Stimulated activated CD8-positive, alpha-beta memory T cell treated with anti-CD3 and anti-CD28 coated beads, Interleukin-15, amount 100 ng/mL, for 24 hours (primary cell): ENCODE results near the gene LAMB2.

Experiments
- DNase-seq: peaks from one replicate; pipeline ENCODE4 v3.0.0-alpha.2; 2020; ENCODE audit warnings: low read depth

Gene LAMB2

DNA sequence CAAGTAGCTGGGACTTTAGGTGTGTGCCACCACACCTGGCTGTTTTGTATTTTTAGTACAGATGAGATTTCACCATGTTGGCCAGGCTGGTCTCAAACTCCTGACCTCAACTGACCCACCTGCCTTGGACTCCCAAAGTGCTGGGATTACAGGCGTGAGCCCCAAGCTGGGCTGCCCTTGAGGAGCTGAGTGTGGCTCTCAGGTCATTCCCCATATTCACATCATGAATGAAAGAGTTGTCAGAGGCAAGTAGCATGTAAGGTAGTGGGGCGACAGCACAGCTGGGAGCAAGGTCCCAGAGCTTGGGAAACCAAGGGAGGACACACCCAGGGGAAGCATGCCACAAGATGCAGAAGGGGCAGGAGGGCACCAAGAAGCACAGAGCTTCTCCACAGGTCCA, 28.3 kb upstream of the LAMB2 start:
- DNase-seq: no peak

DNA sequence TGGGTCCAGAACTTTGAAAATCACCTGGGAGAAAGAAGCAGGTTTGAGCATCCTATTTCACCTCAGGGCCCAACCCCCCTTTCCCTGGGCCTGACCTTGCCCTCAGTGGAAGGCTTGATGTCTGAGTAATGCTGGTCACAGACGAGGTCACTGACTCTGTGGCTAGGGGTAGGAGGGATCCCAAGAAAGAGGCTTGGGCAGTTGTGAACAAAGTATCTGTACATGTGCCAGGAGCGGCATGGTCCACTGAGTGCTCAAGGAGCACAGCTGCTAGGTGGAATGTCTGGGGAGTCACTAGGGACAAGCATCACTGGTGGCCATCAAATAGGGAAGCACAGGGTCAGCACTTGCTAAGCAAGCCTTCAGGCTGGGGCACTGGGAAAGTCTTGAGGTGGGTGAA, 25.9 kb upstream of the LAMB2 start:
- DNase-seq: no peak

DNA sequence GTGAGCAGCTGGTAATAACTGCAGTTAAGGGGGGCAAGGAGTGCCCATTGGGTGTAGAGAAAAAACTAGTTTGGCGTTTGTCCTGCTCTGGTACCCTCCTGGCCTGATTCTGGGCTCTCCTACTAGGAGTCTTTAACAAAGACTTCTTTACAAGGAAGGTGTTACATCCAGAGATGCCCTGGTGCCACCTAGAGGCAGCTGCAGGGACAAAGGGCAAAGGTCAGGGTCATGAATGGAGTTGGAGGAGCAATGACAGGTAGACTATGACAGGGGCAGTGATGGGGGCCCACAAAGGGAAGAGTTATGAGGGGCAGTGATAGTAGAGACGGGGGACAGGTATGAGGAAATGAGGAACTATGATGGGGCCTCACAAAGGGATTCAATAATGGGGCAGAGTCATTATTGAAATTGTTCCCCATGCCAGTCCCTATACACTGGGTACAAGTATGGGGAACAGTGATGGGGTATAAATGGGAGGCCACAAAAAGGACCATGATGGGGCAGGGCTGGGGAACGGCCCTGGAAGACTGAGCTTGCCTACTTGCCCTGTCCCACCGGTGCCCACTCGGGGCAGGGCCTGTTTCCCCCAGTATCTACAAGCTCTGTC, 25.4 kb upstream of the LAMB2 start:
- DNase-seq: no peak

DNA sequence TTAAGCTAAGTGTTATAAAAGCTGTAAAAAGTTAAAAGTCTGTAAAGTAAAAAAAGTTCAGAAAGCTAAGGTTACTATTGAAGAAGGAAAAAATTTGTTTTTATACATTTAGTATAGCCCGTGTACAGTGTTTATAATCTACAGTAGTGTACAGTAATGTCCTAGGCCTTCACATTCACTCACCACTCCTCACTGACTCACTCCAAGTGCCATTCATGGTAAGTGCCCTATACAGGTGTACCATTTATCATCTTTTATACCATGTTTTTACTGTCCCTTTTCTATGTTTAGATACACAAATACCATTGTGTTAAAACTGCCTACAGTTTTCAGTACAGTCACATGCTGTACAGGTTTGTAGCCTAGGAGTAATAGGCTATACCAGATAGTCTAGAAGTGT, 24.4 kb upstream of the LAMB2 start:
- no peak for DNase-seq

DNA sequence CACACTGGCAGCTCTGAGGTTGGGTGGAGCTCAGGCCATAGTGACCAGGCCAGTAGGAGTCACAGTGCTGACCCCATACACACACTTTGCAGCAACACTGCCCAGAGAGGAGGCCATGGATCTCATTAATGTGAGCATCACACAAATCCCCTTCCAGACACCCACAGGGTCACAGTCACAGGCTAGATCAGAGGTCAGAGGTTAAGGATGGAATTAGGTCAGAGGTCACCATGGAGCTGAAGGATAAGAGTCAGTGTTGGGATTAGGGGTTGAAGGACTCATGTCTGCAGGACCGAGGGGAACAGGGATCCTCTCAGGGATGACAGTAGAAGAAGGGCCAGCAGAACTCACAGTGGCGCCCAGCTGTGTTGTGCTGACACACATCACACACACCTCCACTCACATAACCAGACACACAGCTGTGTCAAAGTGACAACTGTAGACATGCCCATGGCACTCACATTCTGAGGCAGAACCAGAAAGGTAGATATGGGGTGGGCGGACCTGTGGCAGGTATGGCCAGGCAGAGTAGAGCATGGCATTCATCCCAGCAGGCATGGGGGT, 20.6 kb upstream of the LAMB2 start:
- no peak for DNase-seq

DNA sequence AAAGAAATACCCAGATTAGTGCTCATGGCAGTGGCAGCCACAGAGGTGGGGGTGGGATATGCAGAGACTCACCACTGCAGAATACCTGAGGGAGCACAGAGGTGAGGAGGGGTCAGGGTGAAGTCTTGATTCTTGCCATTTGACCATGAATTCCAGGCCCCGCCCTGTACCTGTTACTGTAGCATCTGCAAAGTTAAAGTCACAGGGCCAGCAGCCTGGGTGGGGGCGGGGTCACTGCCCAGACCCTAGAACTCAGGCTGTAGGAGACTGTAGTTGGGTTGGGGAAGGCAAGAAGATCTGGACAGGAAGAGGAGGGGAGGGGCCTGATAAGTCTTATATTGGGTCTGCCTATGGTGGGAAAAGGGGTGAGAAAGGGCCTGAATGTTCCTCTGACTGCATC, 18.8 kb upstream of the LAMB2 start:
- no peak for DNase-seq

DNA sequence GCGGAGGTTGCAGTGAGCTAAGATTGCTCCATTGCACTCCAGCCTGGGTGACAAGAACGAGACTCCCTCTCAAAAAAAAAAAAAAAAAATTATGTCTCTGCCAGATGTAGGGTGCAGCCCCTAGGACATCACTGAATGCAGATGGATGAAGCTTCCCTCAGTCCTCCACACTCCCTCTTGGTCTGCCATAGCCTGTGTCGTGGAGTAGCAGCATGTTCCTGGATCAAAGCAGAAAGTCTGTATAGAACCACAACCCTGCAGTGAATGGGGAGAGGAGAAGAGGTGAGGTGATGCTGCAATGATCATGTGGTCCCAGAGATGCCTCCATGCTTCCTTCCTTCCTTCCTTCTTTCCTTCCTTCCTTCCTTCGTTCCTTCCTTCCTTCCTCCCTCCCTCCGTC, 15.3 kb upstream of the LAMB2 start:
- no peak for DNase-seq

DNA sequence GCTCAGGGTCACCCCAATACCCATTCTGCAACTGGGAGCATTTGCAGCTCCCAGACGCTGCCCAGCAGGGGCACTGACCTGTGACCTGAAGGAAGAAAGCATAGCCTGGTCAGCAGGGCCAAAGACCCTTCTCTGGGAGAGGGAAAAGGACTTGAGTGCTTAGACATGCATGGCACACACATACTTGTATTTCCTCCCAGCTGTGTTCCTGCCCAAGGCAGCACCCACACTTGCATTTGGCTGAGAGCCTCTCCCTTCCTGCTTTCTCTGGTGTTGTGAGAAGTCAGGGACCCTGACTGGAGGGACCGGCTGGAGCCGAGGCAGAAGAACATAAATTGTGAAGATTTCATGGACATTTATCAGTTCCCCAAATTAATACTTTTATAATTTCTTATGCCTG, 7.2 kb upstream of the LAMB2 start:
- no peak for DNase-seq

DNA sequence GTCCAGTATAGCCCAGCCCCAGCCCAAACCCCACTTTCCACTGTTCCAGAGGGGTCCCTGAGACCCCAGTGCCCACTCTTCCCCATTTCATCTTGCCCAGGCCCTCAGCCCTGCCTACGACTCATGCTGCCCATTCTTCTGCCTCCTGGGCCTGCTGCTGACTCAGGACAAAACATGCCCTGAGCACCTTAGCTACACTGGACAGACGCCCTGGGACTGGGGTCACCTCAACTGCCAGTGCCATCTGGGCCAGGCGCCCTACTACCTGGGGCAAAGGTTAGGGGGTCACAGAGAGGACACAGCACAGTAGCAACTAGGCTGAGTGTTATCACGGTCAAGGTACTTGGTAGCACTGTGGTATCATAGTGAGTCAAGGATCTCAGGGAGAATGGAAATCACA, 2.6 kb upstream of the LAMB2 start:
- DNase-seq: no peak

DNA sequence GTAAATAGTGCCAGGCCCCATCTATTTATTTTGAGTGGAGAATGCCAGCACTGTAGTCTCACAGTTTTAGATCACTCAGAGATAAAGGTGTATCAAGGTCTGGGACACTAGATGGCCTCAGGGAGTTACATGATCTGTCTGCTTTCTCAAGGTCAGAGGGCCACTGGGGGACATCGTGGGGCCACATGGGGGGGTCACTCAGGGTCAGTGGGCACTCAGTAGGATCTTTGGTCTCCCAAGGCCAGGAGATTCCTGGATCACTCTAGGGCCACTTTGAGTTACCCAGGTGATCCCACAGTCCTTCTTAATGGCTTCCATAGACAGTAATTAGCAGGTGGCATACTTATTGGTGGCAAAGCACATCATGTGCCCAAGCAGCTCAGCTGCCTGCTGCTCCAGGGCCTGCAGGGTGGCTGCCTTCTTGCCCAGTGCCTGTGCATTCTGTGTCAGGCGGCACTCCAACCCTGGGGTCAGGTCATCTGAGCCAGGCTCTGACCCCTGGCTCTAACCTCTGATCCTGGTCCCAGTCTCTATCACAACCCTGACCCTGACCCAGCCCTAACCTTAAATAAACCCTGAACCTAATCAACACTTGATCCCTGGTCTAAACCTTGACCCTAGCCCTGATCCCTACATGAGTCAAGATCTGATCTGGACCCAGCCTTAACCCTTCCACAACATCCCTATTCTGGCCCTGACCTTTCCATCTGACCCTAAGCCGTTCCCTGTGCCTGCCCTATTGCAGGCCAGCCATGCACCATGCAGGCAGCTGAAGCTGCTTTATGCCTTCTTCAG, 1.8 kb upstream of the LAMB2 start:
- no peak for DNase-seq

DNA sequence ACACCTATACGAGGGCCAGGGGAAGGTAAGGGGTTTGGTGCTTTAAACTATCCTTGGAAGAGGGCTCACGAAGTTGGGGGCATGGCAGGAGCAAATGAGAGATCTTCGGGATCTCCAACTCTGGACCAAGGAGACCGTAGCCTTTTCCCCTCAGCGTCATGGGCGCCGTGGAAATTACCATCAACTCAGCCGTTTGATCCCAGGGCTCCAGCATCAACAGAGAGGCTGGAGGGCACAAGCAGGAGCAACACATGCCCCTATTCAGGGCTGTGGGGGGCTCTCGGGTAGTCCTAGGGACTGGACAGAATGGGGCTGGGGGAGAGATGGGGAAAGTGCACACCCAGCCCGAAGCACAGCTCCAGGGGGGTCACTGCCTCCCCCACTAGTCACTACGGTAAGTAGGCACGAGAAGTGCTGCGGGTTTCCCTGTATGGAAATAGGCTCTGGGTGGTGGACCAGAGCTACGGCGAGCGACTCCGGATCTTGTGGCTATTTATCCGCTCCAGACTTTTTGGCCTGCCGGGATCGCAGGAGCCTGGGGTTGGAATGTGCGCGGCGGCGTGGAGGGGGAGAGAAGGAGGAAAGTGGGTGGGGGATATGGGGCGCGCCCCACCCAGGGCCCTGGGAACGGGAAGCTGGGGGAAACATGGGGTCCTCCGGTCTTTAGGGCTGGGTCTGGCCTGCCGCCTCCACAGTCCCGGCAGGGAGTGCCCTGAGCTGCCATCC, 539 bp upstream of the LAMB2 start:
- DNase-seq: no peak

DNA sequence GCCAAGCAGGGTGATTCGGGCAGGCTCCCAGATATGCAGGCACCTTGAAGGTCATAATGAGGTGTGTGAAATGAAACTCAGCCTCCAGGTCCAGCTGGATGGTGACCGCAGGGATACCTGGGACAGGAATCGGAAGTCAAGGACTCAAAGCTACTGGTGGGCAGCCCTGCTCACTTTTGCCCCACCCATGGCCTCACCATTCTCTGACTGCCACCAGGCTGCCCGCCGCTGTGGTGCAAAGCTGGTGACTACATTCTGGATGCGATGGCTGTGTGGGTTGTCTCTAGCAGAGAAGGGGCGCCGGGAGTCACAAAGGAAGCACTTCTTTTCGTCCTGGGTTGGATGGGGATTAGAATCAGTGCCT, 795 bp downstream of the LAMB2 start:
- no peak for DNase-seq

DNA sequence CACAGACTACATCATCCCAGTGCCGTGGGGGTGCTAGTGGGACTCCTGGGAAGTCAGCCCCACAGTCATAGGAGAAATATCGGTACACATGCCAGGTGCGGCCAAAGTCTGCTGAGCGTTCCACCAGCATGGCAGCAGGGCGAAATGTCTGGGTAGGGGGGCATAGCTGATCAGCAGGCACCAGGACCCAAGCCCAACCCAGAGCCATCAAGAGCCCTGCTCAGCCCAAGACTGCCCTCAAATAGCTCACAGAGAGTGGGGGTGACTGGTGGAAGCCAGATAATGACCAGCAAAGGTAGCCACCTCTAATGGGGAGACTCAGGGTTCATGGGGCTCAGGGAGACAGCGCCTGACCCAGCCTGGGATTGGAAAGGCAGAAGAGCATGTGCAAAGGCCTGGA, 1.3 kb downstream of the LAMB2 start:
- no peak for DNase-seq

DNA sequence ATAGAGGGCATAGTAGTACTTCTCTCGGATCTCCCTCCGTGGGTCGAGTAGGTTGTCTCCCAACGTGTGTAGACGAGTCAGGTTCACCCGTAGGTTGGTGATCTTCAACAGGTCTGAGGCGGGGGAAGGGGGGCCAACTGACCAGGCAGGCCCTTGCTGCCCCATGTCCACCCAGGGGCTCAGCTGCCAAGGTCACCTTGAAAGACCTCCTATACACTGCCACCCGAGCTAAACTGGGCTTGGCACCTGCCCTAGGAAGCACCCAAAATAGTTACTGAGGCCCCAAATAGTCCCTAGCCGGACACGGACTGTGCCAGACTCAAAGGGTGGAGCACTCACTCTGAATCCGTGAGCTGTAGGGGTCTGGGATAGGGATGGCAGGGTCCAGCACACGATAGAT, 1.8 kb downstream of the LAMB2 start:
- no peak for DNase-seq

DNA sequence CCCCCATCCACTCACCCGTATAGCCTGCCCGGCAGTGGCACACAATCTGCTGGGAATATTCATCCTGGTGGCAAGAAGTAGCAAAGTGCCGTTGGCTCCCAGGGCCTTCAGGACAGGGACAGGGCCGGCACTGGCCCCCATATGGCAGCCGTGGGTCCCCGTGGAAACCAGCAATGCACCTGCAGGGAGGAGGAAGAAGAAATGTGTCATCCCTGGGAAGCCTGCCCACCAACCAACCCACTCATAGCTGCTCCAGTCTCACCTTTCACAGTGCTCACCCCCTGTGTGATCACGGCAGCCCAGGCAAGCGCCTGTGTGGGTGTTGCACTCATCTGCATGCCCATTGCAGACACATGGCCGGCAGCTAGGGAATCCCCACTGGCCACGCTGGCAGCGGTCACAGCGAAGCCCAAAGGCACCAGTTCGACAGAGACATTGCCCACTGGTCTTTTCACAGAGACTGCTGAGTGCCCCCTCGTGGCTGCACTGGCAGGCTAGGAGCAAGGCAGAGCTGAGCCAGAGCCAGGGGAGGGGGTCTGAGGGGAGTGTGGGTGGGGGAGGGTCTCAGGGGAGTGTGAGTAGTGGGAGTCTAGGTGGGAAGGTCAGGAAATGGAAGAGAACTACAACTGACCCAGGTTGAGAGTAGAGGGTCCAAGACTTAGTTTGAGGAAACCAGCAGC, 7.7 kb downstream of the LAMB2 start:
- no peak for DNase-seq

DNA sequence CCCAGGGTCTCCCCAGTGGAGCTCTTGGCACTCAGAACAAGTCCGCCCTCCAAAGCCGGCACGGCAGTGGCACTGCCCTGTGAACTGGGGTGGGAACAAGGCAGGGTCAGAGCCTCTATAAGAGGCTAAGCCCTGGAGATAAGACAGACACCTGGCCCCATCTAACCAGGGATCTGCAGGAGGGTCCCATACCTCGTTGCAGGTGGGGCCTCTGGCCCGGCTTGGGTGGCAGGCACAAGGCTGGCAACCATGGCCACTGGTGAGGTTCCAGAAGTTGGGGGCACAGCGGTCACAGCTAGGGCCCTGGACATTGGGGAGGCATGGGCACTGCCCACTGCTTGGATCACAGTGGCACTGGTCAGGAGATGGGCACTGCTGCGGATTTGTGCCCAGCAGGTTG, 8.6 kb downstream of the LAMB2 start:
- no peak for DNase-seq

DNA sequence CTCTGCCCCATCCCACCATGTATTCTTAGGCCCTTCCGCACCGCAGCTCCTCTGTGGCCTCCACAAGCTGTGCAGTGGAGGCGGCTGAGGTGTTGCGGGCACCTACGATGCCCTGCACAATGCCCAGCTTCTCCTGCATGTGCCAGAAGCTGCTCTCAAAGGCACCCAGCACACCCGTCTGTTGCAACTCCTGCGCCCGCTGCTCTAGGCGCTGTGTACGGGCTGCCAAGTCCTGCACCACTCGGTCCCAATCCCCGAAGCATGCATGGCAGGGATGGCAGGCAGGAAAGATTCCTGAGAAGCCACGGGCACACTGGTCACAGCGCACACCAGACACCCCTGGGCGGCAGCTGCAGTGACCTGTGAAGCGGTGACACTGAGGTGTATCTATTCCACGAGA, 9.2 kb downstream of the LAMB2 start:
- no peak for DNase-seq

DNA sequence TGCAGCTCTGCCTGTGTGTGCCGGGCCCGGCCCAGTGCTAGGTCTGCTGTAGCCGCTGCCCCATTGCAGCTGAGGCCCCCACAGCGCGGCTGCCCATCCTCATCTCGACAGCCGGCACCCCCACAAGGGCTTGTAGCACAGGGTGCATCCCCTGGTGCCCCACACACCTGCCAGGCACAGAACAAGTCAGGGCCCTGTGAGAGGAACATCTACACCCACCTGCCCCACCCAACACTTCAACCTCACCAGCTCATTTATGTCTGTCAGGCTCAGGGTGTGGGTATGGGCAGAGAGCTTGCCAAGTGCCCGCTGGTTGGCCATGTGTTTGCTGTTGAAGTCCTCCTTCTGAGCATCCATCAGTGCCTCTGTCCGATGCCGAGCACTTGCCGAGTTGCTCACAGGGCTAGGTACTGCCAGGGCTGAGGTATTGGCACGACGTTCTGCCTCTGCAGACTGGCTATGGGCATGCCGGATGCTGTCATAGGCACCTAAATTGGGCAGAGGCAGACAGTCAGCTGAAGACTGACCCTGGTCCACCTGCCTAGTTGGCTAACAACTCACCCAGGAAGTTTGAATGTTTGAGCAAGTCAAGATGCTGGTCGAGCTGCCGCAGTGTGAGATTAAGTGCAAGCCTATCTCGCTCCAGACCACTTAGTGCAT, 9.8 kb downstream of the LAMB2 start:
- DNase-seq: no peak

DNA sequence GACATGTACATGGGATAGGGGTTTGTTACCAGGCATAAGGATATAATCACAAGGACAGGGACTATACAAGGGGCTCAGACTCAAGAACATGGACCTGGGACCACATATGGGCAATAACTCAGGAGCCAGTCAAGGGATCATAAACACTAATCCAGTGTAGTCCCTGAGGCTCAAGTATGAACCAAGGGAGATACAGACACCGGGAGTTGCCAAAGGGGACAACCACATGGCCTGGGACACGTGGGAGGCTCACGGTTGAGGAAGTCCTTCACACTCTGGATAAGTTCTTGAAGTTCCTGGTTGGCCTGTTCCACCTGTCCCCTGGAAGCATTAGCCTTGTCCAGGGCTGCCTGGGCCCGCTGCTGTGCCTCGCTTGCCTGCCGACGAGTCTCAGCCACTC, 10.4 kb downstream of the LAMB2 start:
- no peak for DNase-seq

DNA sequence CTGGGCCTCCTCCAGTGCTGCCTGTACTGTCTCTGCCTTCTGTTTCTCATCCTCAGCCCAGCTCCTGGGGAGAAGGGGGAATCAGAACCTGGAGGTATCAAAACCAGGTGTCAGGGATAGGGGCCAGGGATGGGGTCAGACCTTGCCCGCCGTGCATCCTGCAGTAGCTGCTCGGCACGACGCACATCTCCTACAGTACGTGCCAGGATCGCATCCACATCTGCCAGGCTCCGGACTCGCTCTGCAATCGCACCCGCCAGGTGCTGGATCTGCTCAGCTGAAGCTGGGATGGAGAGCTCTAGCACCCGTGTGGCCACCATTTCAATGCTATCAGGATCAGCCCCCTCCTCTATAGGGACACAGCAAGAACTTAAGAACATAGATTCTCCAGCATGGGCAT, 10.8 kb downstream of the LAMB2 start:
- DNase-seq: no peak

DNA sequence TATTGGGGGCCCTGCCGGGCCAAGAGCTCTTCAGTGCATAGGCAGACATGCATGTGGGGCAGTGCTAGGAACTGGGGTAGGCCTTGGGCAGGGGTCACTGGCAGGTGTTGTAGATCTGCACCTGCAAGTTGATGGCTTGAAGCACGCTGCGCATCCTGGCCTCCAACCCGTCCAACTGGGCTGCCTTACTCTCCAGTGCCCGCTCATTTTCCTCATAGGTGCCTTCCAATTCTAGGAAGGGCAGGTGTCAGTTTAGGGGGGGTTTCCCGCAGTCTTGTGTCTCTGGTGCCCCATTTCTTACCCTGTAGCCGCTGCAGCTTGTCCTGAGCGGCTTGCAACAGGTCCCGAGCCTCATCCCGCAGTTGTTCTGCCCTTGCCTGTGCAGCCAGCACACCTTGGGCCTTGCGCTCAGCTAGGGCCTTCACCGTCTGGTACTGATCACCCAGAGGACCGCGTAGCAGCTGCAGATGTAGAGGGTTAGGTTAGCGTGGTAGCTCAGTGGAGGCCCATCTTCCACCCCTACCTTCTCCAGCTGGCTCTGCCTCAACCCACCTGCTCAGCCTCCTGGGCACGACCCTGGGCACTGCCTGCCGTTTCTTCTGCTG, 11.6 kb downstream of the LAMB2 start:
- no peak for DNase-seq
